SU-DHL-6 (cell line): Measurements from ENCODE around the gene MRPL36.

Experiments
- CTCF ChIP-seq: fragments of 200-600 bp; sonication (generic); IDR thresholded peaks from one replicate; pipeline ENCODE4 v1.5.1; 2017; ENCODE audit warnings: antibody characterized with exemption, mild to moderate bottlenecking, low read length, moderate library complexity; ENCODE audit not compliant: insufficient read depth, poor library complexity, severe bottlenecking
- EZH2phosphoT487 ChIP-seq: fragments of 200-600 bp; sonication (generic), shearing (Covaris generic); conservative IDR thresholded peaks from 2 replicates; pipeline ENCODE4 v1.6.1; 2018; ENCODE audit warnings: mild to moderate bottlenecking, antibody characterized with exemption, low read length, moderate library complexity, mixed read lengths

DNA sequence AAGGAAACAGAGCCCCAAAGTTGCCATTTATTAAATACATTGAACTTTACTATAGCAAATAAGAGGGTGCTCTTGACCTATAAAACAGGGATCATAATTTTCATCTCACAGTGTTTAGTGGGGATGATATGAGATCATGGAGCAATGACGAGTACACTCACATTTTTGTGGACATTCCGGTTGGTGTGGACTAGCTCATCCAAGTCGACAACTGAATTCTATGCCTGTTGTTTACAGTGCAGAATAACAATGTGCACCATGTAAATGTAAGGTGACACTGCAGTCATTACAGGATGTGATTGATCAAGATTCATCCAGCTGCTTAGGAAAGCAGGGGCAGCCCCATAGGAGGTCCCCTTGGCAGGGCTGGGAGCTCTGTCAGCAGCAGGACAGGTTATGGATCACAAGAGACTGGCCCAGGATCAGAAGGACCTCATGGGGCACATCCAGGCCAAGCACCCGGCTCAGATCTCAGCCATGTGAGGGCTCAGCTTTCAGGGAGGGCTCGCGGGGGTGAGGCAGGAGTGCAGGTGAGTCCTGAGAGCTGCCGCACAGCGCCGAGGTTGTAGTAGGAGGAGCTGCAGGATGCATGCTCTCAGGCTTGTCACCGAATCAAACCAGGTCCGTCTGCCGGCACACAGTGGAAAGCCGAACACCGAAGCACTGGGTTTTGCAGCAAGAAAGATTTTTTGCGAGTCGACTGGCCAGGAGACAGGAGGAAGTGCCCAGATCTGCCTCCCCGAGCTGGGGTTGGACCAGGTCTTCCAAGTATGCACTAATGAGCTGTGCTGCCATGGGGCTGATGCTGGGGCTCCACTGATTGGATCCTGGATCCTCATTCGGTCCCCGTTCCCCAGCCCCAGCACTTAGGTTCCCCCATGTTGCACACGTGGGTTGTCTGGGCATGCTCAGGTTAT is 28.2 kb downstream of the MRPL36 start:
- TF ChIP-seq CTCF (no peak), EZH2phosphoT487 (no peak)
